ENCODE results near the gene EXOC3.

Gene EXOC3

GRCh38 chr5:427415-428087 is 15.4 kb upstream of the EXOC3 start:
- no peak for DNase-seq

- no peak for DNase-seq
These were observed 14.8 kb upstream of the EXOC3 start for GRCh38 chr5:428219-428618.

- no peak for DNase-seq
These were observed 14.1 kb upstream of the EXOC3 start for GRCh38 chr5:428754-429452.

- no peak for DNase-seq
These were observed 13.4 kb upstream of the EXOC3 start for GRCh38 chr5:429453-430188.

GRCh38 chr5:430214-430925 is 12.6 kb upstream of the EXOC3 start:
- DNase-seq = no peak

- DNase-seq = peak; percentile 50
These were observed 11.8 kb upstream of the EXOC3 start for GRCh38 chr5:431001-431710.

- DNase-seq = no peak
These were observed 11.3 kb upstream of the EXOC3 start for GRCh38 chr5:431711-432050.

GRCh38 chr5:432201-432927 is 10.6 kb upstream of the EXOC3 start:
- no peak for DNase-seq

GRCh38 chr5:432928-433791 is 9.8 kb upstream of the EXOC3 start:
- no peak for DNase-seq

GRCh38 chr5:433836-434235 is 9.1 kb upstream of the EXOC3 start:
- no peak for DNase-seq

- DNase-seq = no peak
These were observed 8.4 kb upstream of the EXOC3 start for GRCh38 chr5:434443-435146.

- no peak for DNase-seq
These were observed 7.7 kb upstream of the EXOC3 start for GRCh38 chr5:435156-435790.

- peak; percentile 25 for DNase-seq
These were observed 6.9 kb upstream of the EXOC3 start for GRCh38 chr5:435961-436640.

GRCh38 chr5:436641-436975 is 6.4 kb upstream of the EXOC3 start:
- DNase-seq = no peak

- no peak for DNase-seq
These were observed 5.7 kb upstream of the EXOC3 start for GRCh38 chr5:437281-437771.

GRCh38 chr5:438481-438981 is 4.4 kb upstream of the EXOC3 start:
- no peak for DNase-seq

- DNase-seq = no peak
These were observed 3.8 kb upstream of the EXOC3 start for GRCh38 chr5:439181-439580.

GRCh38 chr5:439636-440035 is 3.3 kb upstream of the EXOC3 start:
- DNase-seq = no peak
